CD1c-positive myeloid dendritic cell (primary cell): Measurements from ENCODE around the gene ARHGEF28.

Experiments
- DNase-seq: peaks from one replicate; pipeline ENCODE4 v3.0.0-alpha.2; 2016; ENCODE audit errors: extremely low spot score

The ARHGEF28 gene

DNA sequence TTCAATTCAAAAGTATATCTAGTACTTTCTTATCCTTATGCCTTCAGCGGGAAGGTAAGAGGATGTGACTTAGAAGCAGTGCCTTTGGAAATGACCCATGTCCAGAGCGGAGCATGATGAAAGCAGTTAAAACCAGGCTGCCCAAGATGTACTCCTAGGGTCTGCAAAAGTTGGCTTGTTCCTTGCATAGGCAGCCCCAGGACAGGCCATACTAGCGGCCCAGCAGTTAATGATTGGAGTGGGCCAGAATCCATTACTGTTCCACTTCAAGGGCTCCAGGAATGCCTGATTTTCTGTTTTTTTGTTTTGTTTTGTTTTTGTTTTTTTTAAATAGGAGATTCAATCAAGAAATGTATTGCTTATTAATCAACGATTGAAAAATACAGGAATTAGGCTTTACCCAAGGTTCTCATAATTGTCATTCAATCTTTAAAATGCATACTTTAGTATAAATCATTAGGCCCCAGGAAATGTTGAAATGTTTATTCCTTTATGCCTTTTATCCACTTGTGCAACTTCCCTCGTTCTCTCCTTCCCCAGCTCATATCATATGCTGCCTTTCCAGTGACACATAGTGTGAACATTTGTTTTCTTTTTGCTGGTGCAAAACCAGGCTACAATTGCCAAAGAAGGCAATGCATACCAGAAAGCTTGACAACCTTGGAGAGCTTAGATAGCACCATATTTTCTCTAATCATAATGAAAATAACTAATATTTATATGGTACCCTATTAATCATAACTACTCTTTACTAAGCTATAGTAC lies 190.8 kb downstream of the ARHGEF28 start:
- no peak for DNase-seq

DNA sequence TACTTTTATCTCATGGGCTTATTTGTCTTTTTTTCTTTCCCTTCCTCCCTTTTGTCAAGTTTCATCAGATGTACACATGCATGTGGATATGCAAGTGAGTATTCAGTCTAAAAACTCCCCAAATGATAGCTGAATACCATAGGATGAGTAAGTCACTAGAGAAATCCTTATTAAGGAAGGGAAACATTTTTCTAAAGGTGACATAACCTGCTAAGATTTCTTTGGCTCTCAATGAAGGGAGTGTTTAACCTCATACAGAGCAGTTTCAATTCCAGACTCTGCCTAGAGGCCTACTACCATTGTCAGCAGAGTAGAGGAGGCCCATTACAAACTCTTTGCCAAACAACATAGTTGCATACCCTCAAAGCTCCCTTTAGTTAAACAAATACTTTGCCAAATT lies 192.4 kb downstream of the ARHGEF28 start:
- DNase-seq = no peak

DNA sequence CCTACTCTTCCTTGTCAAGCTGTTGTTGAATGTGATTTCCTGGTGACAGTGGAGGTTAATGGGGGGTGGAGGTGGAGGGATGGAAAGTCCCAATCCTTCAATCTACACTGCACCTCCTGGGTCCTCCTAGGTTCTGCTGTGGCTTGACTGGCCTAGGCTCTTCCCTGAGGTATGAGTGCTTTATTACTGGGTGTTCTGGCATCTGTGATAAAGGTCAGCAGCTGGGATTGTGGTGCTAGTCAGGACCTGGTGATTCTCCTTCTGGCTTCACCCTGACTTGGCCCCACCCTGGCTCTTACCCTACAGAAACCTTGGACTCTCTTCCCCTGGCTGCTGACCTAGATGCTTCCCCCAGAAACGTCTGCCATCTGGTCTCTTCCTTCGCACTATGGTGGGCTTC lies 194.3 kb downstream of the ARHGEF28 start:
- DNase-seq = no peak

DNA sequence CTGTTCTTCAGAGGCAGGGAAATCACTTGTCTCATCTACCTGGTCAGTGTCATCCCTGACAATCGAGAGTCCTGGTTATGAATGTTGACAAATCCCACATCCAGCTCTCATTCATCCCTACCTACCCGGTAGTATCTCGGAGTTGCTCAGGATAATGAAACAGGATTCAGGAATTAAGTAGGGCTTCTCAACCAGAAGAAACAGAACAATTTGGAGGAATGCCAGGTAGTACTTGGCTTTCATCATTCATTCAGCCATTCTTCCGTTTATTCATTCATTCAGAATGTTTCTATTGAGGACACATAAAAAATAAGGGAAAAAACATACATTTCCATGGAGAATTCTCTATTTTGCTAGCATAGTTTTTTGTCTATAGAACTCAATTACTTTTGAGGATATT lies 195.0 kb downstream of the ARHGEF28 start:
- DNase-seq = no peak

DNA sequence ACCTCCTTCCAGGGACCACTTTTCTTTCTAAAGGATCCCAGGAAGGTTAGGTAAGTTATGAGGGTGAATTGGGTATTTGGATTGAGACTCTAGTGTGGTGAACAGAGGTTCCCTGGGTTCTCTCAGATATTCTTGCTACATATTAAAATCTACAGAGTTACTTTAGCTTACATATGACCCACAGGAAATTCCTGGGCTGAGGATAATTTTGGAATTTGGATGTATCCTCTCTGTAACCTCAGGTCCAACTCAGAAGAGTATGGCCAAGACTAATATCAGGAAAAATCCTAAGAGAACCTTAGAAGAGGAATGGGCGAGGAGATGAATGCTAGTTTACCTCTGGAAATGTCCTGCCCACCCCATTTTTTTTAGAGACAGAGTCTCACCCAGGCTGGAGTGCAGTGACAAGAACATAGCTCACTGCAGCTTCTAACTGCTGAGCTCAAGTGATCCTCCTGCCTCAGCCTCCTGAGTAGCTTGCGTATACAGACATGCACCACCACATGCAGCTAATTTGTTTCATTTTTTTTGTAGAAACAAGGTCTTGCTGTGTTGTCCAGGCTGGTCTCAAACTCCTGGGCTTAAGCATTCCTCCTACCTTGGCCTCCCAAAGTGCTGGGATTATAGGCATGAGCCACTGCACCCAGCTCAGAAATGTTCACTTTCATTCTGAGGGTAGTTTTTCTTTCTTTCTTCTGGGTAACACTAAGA lies 196.4 kb downstream of the ARHGEF28 start:
- DNase-seq = no peak

DNA sequence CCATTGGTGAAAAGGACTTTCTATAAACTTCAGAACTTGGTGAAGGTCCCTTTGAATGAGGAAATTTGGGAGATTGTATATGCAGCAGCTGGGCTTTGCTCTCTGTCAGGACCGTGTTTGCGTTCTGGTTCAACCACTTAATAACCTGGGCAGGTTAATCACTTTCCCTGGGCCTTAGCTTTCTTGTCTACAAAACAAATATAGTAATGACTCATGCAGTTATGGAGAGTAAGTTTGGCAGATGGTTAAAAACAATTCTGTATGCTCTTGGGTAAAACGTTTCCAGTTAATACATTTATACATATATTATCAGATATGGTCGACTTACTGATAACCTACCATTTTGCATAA lies 197.0 kb downstream of the ARHGEF28 start:
- DNase-seq = no peak

DNA sequence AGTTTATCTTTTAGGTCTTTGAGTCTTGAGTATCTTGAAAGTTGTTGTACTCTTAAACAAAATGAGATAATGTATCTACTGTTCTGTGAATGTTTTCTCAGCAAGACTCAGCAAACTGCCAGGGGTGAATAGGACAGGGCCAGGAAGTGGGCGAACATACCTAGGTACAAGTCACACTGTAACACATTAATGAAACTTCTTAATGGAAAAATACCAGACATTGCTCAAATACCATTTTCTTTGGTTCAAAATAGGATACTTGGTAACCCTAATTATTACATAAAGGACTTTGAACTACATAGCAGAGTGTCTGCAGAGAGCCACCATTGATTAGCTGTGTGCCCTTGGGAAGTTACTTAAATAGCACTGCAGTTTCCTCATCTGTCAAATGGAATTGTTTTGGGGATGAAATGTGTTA lies 197.5 kb downstream of the ARHGEF28 start:
- DNase-seq = no peak

DNA sequence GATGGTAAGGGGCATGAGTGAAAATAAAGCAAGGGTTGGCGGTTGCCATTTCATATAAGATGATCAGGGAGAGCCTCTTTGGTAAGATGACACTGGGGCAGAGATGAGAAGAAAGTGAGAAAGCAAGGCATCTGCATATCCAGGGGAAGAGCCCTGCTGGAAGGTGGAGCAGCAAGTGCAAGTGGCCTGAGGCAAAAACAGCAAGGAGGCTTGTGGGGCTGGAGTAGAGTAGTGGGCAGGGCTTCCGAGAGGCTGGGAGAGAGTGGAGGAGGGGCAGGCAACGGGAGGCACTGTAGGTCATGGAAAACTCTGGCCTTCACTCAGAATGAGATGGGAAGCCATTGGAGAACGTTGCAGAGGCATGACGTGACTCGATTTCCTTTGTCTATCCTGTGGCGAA lies 199.2 kb downstream of the ARHGEF28 start:
- no peak for DNase-seq

DNA sequence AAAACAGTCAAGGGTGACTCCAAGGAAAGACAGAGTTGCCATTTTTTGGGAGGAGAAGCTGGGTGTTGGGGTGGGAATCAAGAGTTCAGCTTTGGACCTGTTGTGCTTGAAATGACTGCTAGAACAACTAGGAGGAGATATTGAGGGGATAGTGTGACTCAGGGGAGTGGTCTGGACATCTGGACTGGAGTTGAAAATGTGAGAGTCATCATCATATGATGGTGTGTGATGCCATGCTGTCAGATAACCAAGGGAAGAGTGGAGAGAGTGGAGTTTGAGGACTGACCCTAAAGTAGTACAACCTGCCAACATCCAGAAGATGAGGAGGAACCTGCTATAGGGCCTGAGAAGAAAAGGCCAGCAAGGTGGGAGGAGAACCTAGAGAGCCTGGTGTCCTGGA lies 199.7 kb downstream of the ARHGEF28 start:
- DNase-seq = no peak

DNA sequence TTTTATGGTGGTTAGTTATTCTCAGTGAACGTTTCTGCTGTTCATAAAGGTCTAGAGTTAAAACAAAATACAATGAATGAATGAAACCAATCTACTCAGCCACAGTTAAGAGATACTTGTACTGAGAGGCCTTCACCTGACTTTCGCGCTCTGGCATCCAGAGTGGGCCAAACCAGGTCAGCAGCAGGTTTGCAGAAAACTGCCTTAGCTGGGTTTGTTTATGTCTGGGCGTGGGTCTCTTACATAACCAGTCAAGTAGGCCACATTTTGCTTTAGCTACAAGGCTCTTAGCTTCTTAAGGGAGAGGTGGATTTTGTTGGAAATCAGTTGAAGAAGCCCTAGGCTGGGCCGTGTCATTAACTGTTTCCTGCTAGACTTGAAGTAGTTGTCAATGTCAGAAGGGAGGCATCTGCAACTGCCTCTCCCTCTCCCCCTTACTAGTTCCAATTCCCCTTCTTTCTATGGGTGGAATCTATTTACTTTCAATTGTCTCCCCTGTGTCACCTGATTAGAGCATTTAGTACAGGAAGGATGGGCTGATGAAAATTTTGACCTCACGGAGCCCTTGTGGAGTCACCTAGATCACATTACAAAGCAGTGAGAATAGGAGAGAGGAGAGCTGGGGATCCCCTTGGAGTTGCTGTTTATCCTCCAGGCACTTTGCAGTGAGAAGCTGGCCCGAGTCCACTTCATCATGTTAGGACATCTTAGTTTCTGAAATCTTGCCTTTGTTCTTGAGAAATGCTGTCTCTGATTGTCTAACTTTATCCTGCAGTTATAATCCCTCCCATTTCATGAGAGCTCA lies 200.5 kb downstream of the ARHGEF28 start:
- DNase-seq = no peak

DNA sequence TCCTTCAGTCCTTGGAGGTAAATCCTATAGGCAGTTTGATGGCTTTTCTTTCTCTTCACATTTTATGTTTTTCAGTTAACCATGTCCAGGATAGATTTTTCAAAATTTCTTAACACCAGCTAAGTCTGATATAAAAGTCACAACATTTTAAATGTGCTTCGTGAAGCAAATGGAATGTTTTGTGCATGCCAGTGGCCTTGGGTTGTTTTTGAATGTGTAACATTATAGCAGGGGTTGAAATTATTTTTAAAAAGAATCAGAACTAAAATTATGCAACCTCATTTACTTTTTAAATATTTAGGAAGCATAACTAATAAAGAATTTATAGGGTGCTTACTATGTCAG lies 201.1 kb downstream of the ARHGEF28 start:
- DNase-seq = no peak

DNA sequence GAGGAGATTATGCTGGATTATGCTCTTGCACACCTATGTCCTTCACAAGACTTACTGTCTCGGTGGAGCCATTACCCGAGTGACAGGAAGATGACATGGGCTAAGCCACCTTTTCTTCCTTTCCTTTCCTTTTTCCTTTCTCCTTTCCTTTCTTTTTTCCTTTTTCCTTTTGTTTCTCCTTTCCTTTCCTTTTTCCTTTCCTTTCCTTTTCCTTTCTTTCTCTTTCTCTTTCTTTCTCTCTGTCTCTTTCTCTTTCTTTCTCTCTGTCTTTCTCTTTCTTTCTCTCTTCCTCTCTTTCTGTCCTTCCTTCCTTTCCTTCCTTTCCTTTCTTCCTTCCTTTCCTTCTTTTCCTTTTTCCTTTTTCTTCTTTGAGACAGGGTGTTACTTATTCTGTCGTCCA lies 202.5 kb downstream of the ARHGEF28 start:
- DNase-seq = no peak

DNA sequence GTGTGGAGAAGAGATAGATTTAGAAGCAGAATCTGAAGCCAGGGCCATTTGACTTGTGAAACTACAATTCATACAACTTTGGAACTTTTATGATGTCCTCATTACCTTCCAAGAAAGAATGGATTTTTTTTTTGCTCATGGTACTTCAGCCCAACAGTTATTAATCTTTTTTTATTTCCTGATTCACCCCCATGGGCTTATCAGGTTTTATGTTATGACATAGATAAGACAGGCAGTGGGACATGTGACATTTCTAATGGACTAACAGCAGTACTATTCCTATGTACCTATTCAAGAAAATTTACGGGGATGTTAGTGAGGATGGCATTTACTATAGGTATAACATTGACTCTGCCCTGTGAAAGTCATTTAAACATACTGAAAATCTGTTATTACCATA lies 204.7 kb downstream of the ARHGEF28 start:
- no peak for DNase-seq

DNA sequence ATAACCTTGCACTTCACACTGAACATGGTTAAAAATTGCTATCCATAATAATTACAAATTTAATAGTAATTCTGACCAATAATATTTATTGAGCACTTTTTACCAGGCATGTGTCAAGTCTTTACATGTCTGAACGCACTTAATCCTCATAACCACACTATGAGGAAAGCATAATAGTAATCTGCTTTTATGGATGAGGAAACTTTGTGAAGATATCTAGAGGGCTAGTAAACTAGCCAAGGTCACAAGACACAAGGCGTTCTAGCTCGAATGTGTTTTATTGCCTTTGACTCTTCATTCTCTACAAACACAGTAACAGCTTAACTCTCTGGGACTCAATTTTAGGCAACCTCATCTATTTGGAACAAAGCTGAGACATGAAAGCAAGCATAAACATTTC lies 205.1 kb downstream of the ARHGEF28 start:
- no peak for DNase-seq

DNA sequence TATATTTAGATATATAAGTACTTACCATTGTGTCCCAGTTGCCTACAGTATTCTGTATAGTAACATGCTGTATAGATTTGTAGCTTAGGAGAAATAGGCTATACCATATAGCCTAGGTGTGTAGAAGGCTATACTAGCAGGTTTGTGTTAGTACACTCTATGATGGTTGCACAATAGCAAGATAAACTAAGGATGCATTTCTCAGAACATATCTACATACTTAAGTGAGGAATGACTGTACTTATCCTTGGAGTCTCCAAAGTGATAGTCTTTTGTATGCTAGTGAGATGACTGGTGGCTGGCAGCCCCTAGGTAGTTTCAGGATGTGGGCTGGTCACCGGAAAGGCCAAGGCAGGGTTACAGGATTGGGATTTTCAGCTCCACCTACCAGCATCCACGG lies 208.7 kb downstream of the ARHGEF28 start:
- no peak for DNase-seq

DNA sequence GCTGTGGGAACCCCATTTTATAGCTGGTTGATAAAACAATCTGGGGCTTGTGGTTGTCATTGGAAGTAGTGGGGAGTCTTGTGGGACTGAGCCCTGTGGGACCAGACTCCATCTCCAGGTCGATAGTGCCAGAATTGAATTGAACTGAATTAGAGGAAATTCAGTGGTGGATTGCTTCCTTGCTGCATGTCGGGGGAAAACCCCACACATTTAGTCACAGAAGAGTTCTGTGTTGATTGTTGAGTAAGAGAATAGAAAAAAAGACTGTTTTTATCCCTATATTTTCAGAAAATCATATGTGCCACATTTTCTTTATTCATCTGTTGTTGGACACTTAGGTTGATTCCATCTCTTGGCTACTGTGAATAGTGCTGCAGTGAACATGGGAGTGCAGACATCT lies 209.7 kb downstream of the ARHGEF28 start:
- DNase-seq = no peak

DNA sequence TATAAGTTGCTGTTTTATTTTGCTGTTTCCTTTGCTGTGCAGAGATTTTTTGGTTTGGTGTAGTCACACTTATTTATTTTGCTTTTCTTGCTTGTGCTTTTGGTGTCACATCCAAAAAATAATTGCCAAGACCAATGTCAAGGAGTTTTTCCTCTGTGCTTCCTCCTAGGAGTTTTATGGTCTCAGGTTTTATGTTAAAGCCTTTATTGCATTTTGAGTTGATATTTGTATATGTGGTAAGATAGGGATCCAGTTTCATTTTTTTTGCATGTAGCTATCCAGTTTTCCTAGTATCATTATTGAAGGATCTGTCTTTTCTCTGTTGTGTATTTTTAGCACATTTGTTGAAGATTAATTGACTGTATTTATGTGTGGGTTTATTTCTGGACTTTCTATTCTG lies 210.6 kb downstream of the ARHGEF28 start:
- no peak for DNase-seq

DNA sequence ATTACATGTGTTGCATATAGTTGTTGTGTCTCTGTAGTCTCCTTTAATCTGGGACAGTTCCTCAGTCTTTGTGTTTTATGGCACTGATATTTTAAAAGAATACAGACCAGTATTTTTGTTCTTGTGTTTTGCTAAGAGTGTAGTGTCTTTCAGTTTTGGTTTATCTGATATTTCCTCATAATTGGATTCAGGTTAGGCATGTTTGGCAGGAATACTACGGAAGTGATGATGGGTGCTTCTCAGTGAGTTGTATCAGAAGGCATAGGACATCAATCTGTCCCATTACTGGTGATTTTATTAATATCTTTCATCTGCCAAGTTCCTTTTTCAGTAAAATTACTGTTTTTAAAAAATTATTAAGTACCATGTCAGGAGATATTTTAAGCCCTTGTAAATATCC lies 212.9 kb downstream of the ARHGEF28 start:
- no peak for DNase-seq

DNA sequence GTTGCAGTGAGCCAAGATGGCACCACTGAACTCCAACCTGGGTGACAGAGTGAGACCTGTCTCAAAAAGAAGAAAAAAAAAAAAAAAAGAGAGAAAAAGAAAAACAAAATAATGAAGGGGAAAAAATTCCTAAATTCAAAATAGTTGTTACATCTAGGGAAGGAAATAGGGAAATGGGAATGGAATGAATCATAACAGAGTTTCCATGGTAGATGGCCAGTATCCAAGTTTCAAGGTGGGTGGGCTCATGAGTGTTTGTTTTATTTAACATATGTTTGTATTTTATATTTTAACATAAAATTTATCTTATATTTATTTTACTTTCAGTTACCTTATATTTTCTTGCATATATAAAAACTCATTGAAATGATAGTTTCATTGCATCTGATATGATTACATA lies 215.6 kb downstream of the ARHGEF28 start:
- no peak for DNase-seq

DNA sequence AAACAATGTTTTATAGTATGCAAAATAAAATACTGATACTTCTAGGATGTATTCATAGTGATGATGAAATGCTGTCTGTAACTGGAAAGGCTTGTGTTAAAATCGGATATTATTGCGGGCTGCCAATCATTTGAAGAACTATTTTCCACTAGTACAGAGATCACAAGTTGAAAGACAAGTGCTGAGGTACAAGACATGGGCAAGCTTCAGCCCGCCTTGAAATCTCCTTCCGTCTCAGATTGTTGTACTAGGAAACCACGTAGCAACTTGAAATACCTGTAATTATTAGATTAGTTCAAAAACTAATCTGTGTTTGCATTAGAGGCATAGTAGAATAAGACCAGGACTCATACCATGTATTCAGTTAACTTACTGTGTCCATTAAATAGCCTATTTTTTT lies 218.2 kb downstream of the ARHGEF28 start:
- DNase-seq = no peak

DNA sequence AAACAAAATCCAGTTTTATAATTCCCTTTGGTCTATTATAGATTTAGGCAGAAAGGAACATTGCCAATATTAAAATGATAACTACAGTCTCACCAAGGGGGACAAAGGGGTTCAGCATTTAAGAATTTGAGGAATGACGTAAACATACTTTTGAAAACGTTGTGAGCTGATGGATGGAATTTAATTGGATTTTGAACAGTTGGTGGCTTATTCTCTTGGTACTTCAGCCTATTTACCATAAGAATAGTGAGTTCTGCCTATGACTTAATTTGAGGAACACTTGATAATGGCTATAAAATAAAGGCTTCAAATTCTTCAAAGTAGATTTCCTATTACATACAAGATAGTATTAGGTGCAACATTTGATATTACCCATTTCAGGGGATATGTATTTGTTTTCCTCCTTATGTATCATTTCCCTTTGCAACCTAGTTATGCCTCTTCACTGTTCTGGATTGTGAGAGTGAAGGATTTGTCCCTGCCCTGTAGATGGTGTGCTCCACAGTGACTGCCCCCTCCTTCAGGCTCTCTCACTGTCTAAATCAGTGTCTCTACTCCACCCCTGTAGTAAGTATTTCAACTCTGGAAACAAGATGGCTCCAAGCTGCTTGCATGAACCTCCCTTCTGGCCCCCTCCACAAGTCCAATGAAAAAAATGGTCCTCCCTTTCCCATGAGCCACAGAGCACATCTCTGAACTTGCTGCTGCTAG lies 225.6 kb downstream of the ARHGEF28 start:
- DNase-seq = no peak

DNA sequence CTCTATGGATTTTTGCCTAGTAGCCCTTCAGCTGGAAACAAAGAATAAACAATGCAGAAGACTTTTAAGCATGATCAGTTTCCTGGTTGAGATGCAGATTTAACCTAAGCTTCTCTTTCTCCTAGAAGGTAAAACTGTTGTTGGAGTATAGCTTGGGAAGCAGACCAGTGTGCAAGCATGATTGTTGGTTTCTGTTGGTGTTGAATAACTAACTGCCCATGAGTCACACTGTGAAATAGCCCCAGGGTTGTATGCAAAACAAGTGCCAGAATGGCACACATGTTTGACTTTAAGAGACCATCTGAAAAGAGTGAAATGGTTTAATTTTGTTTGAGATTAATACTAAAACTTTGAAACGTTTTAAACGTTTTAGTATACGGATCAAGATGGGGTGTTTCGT lies 227.1 kb downstream of the ARHGEF28 start:
- DNase-seq = no peak
